DOHH2 (cell line): ENCODE measurements around the gene OASL.

Experiments
- EZH2phosphoT487 ChIP-seq: fragments of 200-600 bp; sonication (generic); IDR thresholded peaks from 2 replicates; pipeline ENCODE4 v1.6.1; 2017; ENCODE audit warnings: borderline replicate concordance, mild to moderate bottlenecking, antibody characterized with exemption, low read length, moderate library complexity, mixed read lengths
- TF ChIP-seq, protein P1 (sequence below): fragments of 200-600 bp; sonication (generic); IDR thresholded peaks from one replicate; pipeline ENCODE4 v1.5.1; 2014; ENCODE audit warnings: antibody characterized with exemption, mild to moderate bottlenecking, low read depth, low read length; ENCODE audit not compliant: poor library complexity, severe bottlenecking

DNA sequence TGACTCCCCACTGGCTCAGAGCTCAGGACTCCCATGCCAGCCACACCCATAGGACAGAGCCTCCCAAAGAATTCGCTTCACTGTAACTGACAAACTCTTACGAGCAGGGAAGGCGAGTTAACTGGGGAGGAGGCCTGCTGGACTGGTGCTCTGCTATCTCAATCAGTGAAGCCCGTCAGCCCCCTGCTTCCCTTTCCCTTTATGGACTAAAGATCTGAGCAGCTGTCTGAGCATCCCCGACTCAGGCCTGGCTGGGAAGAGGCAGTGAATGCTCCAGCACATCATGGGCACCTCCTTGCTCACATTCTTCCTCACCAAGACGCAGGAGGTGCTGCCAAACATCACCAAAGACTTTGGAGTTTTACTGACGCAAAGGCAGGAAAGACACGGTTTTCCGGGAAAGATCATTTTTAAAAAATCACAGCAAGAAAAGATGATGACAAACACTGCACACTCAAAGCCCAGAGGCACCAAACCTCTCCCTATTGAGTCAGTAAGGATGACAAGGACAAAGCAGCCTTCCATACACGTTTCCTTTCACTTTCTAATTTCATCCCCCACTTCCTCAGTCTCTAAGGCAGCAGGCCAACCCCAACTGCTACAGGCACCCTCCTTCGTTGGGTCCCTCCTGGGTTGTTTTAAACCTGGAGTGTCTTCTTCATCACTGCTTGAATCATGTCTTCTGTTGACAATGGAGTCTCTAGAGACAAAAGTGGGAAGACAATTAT lies 48.6 kb upstream of the OASL start:
- TF ChIP-seq, protein P1, sequence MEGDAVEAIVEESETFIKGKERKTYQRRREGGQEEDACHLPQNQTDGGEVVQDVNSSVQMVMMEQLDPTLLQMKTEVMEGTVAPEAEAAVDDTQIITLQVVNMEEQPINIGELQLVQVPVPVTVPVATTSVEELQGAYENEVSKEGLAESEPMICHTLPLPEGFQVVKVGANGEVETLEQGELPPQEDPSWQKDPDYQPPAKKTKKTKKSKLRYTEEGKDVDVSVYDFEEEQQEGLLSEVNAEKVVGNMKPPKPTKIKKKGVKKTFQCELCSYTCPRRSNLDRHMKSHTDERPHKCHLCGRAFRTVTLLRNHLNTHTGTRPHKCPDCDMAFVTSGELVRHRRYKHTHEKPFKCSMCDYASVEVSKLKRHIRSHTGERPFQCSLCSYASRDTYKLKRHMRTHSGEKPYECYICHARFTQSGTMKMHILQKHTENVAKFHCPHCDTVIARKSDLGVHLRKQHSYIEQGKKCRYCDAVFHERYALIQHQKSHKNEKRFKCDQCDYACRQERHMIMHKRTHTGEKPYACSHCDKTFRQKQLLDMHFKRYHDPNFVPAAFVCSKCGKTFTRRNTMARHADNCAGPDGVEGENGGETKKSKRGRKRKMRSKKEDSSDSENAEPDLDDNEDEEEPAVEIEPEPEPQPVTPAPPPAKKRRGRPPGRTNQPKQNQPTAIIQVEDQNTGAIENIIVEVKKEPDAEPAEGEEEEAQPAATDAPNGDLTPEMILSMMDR, result no peak
- no peak for TF ChIP-seq EZH2phosphoT487
